Fibroblast of lung (primary cell): Measurements from ENCODE around the gene KRT23.

ENCODE experiments used
- CTCF ChIP-seq, 2 donors: IDR thresholded peaks in 1 of 2; conservative IDR thresholded peaks in 1 of 2; 1 replicate in 1 of 2; 2 replicates in 1 of 2; pipeline ENCODE4 v1.5.1; 2011 to 2012; ENCODE audit warnings: low read length in 2 of 2, control low read depth in 1 of 2, inconsistent platforms in 1 of 2, low read depth in 1 of 2, mild to moderate bottlenecking in 1 of 2
- EZH2 ChIP-seq: IDR thresholded peaks from 2 replicates; pipeline ENCODE4 v1.5.1; 2012; ENCODE audit warnings: low read length, control low read depth, mild to moderate bottlenecking; ENCODE audit errors: missing control alignments

GRCh38 chr17:40901981-40902474, 35.4 kb downstream of the KRT23 start:
- TF ChIP-seq CTCF (conservative IDR thresholded peaks at IDR 0.05 in 1 of 2, IDR thresholded peaks at IDR 0.05 in 1 of 2; ENCODE audit: low read depth in 1 of 2, low read length in 2 of 2) (no peak), EZH2 (no peak)
